Breast epithelium (tissue), 4 donors: ENCODE measurements around the gene ATP7B. TPM values are rescaled to one million over a fixed set of nuclear protein-coding genes. Genes with fewer than 3 reads are reported as not detected.

Source experiments
- DNase-seq, 2 donors: peaks; one replicate each; pipeline ENCODE4 v3.0.0-alpha.2; 2019; ENCODE audit warnings: low spot score in 2 of 2
- H3K27ac ChIP-seq, 2 donors: fragments of 200-600 bp; sonication (generic) in 1 of 2; one replicate each; pipeline ENCODE4 v1.5.1; 2016 to 2019; ENCODE audit warnings: mild to moderate bottlenecking in 1 of 2
- H3K27me3 ChIP-seq, 2 donors: fragments of 200-600 bp; sonication (generic) in 1 of 2; one replicate each; pipeline versions ENCODE4 v1.5.1 to v1.6.0; 2017 to 2019; ENCODE audit warnings: control low read depth in 1 of 2, mild to moderate bottlenecking in 1 of 2
- H3K36me3 ChIP-seq: fragments of 200-600 bp; one replicate; pipeline ENCODE4 v1.5.1; 2019
- H3K4me1 ChIP-seq, 2 donors: fragments of 200-600 bp; sonication (generic); one replicate each; pipeline ENCODE4 v1.5.1; 2016 to 2019; ENCODE audit warnings: control low read depth in 1 of 2
- H3K4me3 ChIP-seq, 3 donors: fragments of 200-600 bp; sonication (generic); 1 replicate in 2 of 3; 2 replicates in 1 of 3; pipeline ENCODE4 v1.5.1; 2016 to 2019; ENCODE audit warnings: mild to moderate bottlenecking in 3 of 3, moderate library complexity in 2 of 3
- H3K9me3 ChIP-seq, 2 donors: fragments of 200-600 bp; sonication (generic) in 1 of 2; one replicate each; pipeline ENCODE4 v1.5.1; 2016 to 2019; ENCODE audit warnings: control low read depth in 1 of 2
- POLR2A ChIP-seq: fragments of 450-650 bp; IDR thresholded peaks from one replicate; pipeline ENCODE4 v1.6.1; 2016; ENCODE audit warnings: antibody characterized with exemption, mild to moderate bottlenecking, moderate library complexity
- POLR2AphosphoS5 ChIP-seq, 3 donors: sonication (generic); formaldehyde crosslinking; IDR thresholded peaks; one replicate each; pipeline ENCODE4 v1.6.1; 2017; ENCODE audit warnings: antibody characterized with exemption in 3 of 3
- intact Hi-C: fragments of 100-400 bp; cut with DNase I; formaldehyde crosslinking; loops from one replicate; pipeline ENCODE4 v1.15.1; 2023; ENCODE audit warnings: low total_unique reads
- total RNA-seq, 3 donors: library from RNA; depleted of rRNA; stranded (reverse); fragments of >200 nt; gene quantifications; one replicate each; pipeline ENCODE4 v1.1.0, GENCODE V29; 2016
- TF ChIP-seq, protein P1 (sequence below), 3 donors: fragments of 450-650 bp; IDR thresholded peaks; one replicate each; pipeline ENCODE4 v1.5.1; 2016 to 2017; ENCODE audit warnings: antibody characterized with exemption in 3 of 3, mild to moderate bottlenecking in 3 of 3, moderate library complexity in 3 of 3

The ATP7B gene
- total RNA-seq, 3 donors from 2014 or later: 6.9 to 9.2 (median 7.2) TPM

DNA sequence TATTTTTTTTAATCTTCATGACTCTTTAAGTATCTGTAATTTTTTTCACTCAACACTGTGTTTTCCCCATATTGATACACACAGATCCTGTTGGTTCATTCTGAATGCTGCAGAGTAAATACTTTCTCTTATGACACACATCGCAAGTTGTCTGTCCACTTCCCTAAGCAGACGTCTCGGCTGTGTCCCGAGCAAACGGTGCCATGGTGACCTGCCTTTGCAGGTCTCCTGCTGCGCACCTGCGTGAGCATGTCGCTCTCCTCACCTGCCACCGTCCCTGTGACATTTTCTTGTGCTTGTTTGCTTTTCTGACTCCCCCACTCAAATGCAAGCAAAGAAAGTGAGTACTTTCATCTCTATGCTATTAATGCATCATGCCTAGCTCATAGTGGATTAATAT is 91.7 kb downstream of the ATP7B start:
- Histone ChIP-seq H3K36me3 (no peaks in the 10 kb centered on the region), H3K27me3 (no peaks in the 10 kb centered on the region), H3K4me1 (no peaks in the 10 kb centered on the region), H3K27ac (no peak overlapping the region), H3K4me3 (no peak overlapping the region), H3K9me3 (no peaks in the 10 kb centered on the region)
- DNase-seq: no peak
- TF ChIP-seq POLR2AphosphoS5 (IDR thresholded peaks at IDR 0.05) (no peak), POLR2A (no peak)
- TF ChIP-seq, protein P1, sequence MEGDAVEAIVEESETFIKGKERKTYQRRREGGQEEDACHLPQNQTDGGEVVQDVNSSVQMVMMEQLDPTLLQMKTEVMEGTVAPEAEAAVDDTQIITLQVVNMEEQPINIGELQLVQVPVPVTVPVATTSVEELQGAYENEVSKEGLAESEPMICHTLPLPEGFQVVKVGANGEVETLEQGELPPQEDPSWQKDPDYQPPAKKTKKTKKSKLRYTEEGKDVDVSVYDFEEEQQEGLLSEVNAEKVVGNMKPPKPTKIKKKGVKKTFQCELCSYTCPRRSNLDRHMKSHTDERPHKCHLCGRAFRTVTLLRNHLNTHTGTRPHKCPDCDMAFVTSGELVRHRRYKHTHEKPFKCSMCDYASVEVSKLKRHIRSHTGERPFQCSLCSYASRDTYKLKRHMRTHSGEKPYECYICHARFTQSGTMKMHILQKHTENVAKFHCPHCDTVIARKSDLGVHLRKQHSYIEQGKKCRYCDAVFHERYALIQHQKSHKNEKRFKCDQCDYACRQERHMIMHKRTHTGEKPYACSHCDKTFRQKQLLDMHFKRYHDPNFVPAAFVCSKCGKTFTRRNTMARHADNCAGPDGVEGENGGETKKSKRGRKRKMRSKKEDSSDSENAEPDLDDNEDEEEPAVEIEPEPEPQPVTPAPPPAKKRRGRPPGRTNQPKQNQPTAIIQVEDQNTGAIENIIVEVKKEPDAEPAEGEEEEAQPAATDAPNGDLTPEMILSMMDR (IDR thresholded peaks at IDR 0.05): no peak
- intact Hi-C loops: no loop called here

DNA sequence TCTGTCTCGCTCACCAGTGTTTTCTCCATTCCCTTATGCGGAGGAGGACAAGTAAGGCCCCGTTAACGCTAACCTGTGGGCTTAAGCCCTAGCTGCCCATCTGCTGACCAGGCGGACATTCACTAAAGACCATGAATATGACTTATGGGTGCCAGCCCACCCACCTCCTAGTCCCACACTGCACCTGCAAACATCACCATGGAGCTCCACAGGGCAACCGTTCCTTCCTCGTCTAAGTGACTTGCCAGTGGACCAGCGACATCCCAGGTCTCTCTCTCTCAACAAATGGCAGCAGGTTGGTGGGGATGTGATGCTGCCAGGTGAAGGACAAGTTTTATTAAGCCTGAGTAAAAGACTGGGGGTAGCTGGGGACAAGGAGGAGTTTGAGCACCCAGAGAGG is 94.3 kb downstream of the ATP7B start:
- Histone ChIP-seq H3K36me3 (no peaks in the 10 kb centered on the region), H3K27ac (no peak overlapping the region), H3K9me3 (no peaks in the 10 kb centered on the region), H3K27me3 (no peaks in the 10 kb centered on the region), H3K4me1 (no peaks in the 10 kb centered on the region), H3K4me3 (no peak overlapping the region)
- TF ChIP-seq, protein P1 (IDR thresholded peaks at IDR 0.05): no peak
- intact Hi-C loops: no loop called here
- DNase-seq: no peak

DNA sequence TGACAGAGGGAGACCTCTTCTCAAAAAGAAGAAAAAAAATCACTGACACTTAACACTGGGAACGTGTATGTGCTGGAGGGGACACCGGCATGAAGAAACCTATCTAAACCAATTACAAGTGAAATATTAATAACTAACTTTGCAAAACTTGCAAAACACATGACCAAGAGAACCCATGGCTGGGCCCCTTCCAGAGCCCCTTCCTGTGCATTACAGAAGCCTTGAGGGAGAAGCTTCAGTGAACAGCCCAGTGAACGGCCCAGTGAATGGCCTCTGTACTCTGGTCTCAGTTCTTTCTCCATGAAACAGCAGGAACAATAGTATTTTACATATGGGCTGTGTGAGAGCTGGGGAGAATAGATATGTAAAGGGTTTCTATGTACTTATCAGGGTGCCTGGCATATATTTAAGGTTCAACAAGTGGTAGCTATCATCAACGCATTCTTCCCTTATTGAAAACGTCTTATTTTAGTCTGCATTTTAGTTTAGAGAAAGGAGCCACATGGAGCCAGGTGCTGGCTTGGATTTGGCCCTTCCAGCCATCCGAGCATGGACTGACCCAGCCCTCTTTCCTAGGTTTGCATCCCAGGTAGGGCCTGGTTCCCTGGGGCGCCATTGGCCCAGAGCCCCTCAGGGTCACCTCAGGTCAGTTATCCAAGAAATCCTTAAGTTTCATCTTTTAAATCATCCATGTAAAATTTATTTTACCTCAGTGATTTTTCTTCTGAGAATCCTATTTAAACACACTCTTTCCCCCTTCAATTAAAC is 95.0 kb downstream of the ATP7B start:
- intact Hi-C loops: no loop called here
- TF ChIP-seq POLR2A (no peak), POLR2AphosphoS5 (IDR thresholded peaks at IDR 0.05) (no peak)
- TF ChIP-seq, protein P1 (IDR thresholded peaks at IDR 0.05): no peak

DNA sequence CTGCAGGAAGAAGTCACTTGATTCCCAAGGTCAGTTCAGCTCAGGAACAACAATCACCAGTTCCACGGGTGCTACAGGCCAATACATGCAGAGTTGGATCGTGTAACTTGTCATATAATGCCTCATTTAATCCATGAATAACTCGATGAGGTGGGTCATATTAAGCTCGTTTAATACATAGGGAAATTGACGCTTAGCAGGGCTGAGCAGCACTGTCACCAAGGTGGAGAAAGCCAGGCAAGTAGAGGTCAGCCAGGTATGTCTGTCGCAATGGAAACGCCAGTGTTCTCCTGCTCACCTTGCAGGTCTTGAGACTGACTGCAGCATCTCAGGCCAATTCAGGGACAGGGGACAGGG is 97.1 kb downstream of the ATP7B start:
- no peak for TF ChIP-seq POLR2AphosphoS5 (IDR thresholded peaks at IDR 0.05)
- TF ChIP-seq, protein P1 (IDR thresholded peaks at IDR 0.05): no peak
- no peak overlapping the region for H3K4me3 ChIP-seq
- H3K9me3 ChIP-seq: no peaks in the 10 kb centered on the region
- no peaks in the 10 kb centered on the region for H3K27me3 ChIP-seq
- intact Hi-C loops: no loop called here
- no peak overlapping the region for H3K27ac ChIP-seq
- no peaks in the 10 kb centered on the region for H3K36me3 ChIP-seq
- DNase-seq: no peak
- no peaks in the 10 kb centered on the region for H3K4me1 ChIP-seq

More for the DNA sequence above, 95.0 kb downstream of the ATP7B start:
- H3K9me3 ChIP-seq: no peaks in the 10 kb centered on the region
- H3K4me1 ChIP-seq: no peaks in the 10 kb centered on the region
- no peak for DNase-seq
- H3K36me3 ChIP-seq: no peaks in the 10 kb centered on the region
- H3K27ac ChIP-seq: no peak overlapping the region
- H3K27me3 ChIP-seq: no peaks in the 10 kb centered on the region
- no peak overlapping the region for H3K4me3 ChIP-seq

DNA sequence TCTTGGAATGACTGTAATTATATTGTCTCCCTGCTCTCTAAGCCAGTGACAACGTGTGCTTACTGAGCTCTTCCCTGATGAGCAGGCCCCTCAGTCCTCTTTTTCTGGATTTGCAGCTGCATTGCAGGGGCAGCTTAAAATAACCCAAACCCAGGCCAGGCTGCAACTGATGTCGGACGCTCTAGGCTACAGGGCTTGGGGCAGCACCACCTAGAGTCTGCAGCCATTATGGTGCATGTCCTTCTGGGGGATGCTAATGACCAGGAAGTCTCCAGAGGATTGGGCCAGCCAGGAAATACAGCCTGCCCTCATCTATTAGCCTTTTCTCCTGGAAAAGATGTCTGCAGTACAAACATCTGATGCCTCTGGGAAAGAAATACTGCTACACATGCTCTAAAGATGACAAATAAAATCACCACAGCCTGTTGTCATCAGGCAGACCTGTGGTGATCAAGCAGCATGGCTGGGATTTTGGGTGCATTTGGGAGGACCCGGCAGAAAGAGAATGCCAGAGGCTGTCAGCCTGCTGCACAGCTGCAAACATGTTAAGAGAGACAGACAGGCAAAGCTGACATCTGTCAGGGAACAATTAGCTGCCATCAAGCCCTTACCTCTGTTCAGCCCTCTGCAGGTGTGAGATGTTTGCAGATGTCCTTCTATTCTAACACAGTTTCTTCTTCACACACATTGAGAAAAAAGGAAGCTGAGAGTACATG is 97.7 kb downstream of the ATP7B start:
- H3K27ac ChIP-seq: no peak overlapping the region
- H3K27me3 ChIP-seq: no peaks in the 10 kb centered on the region
- H3K9me3 ChIP-seq: no peaks in the 10 kb centered on the region
- H3K4me1 ChIP-seq: no peaks in the 10 kb centered on the region
- H3K36me3 ChIP-seq: no peaks in the 10 kb centered on the region
- intact Hi-C loops: no loop called here
- TF ChIP-seq, protein P1 (IDR thresholded peaks at IDR 0.05): no peak
- TF ChIP-seq POLR2AphosphoS5 (IDR thresholded peaks at IDR 0.05): no peak
- no peak for TF ChIP-seq POLR2A
- DNase-seq: no peak
- H3K4me3 ChIP-seq: no peak overlapping the region
